HCT116 (cell line): ENCODE results near the gene MIS18A. TPM values are rescaled to one million over a fixed set of nuclear protein-coding genes. Genes with fewer than 3 reads are reported as not detected.

Source experiments
- ATAC-seq: fragments of 200-7000 bp; cut with Tn5 transposase; 2 replicates; pipeline ENCODE4 v1.9.1; 2020; ENCODE audit warnings: mild to moderate bottlenecking, moderate library complexity
- BruUV-seq: library from RNA; stranded (reverse); fragments of 400-500 nt; replicated peaks from 2 replicates; lab custom pipeline; 2021; lab: Mats Ljungman, UMichigan
- CTCF ChIA-PET: fragments of 300-600 bp; sonication (Branson Sonifier 250); formaldehyde crosslinking; loops from one replicate; lab custom pipeline; 2021; ENCODE audit warnings: antibody characterized with exemption; lab: Charles Lee
- POLR2A ChIA-PET: fragments of 300-600, 350-600 bp; sonication (Branson Sonifier 250); formaldehyde crosslinking; loops from one replicate; lab custom pipeline; 2021; ENCODE audit warnings: antibody characterized with exemption; lab: Charles Lee
- RAD21 ChIA-PET, 2 experiments: fragments of 300-600 bp; sonication (Branson Sonifier 250); formaldehyde crosslinking; loops; one replicate each; lab custom pipeline; 2023; ENCODE audit warnings: low total read pairs in 2 of 2; ENCODE audit not compliant: uncharacterized antibody in 2 of 2, unreplicated experiment in 2 of 2, low non-redundant PET in 1 of 2; lab: Charles Lee
- DNase-seq: peaks from one replicate; pipeline ENCODE4 v3.0.0-alpha.2; 2010; ENCODE audit warnings: low read depth, low spot score
- H2AFZ ChIP-seq: fragments of 200-600 bp; shearing (Covaris generic), sonication (generic); 2 replicates; pipeline ENCODE4 v1.6.1; 2017; ENCODE audit warnings: low read depth, mixed run types, mixed read lengths, antibody characterized with exemption, low read length; ENCODE audit not compliant: poor library complexity, severe bottlenecking
- H3K27ac ChIP-seq: 2 replicates; pipeline ENCODE4 v1.5.1; 2012; ENCODE audit warnings: low read depth, low read length
- H3K27me3 ChIP-seq: fragments of 200-600 bp; sonication (generic); 2 replicates; pipeline ENCODE4 v1.6.1; 2016; ENCODE audit warnings: mixed run types, low read length, mixed read lengths; ENCODE audit not compliant: insufficient read depth
- H3K36me3 ChIP-seq, 2 experiments: fragments of 200-500 bp in 1 of 2; fragments of 200-600 bp in 1 of 2; sonication (Bioruptor generic) in 1 of 2; sonication (generic) in 1 of 2; 2 replicates each; pipeline versions ENCODE4 v1.5.1 to v1.6.1; 2014 to 2016; ENCODE audit warnings: low read length in 2 of 2, inconsistent platforms in 1 of 2, mixed read lengths in 1 of 2, mixed run types in 1 of 2; ENCODE audit not compliant: insufficient read depth in 2 of 2, control insufficient read depth in 1 of 2
- H3K4me1 ChIP-seq, 2 experiments: fragments of 200-600 bp in 1 of 2; sonication (generic) in 1 of 2; 2 replicates each; pipeline versions ENCODE4 v1.5.1 to v1.6.1; 2012 to 2017; ENCODE audit warnings: low read length in 2 of 2, inconsistent platforms in 1 of 2, mild to moderate bottlenecking in 1 of 2, mixed read lengths in 1 of 2, mixed run types in 1 of 2, moderate library complexity in 1 of 2; ENCODE audit not compliant: insufficient read depth in 2 of 2, control insufficient read depth in 1 of 2
- H3K4me2 ChIP-seq: fragments of 200-600 bp; sonication (generic); 2 replicates; pipeline ENCODE4 v1.6.1; 2017; ENCODE audit warnings: mixed run types, low read length, mixed read lengths
- H3K4me3 ChIP-seq, 2 experiments: fragments of 200-600 bp in 1 of 2; sonication (generic) in 1 of 2; replicated peaks in 1 of 2; 2 replicates each; pipeline ENCODE4 v1.5.1; 2011 to 2016; ENCODE audit warnings: low read length in 2 of 2, control low read depth in 1 of 2, low read depth in 1 of 2, mild to moderate bottlenecking in 1 of 2, mixed read lengths in 1 of 2, mixed run types in 1 of 2
- H3K79me2 ChIP-seq: fragments of 200-600 bp; sonication (generic); 2 replicates; pipeline ENCODE4 v1.6.1; 2017; ENCODE audit warnings: mild to moderate bottlenecking, mixed run types, low read length, moderate library complexity, mixed read lengths; ENCODE audit not compliant: insufficient read depth
- H3K9ac ChIP-seq: fragments of 200-600 bp; sonication (generic); 2 replicates; pipeline ENCODE4 v1.6.1; 2016; ENCODE audit warnings: low read length, mixed read lengths
- H3K9me2 ChIP-seq: fragments of 200-600 bp; sonication (generic), shearing (Covaris generic); 2 replicates; pipeline ENCODE4 v1.6.1; 2017; ENCODE audit warnings: mixed run types, mild to moderate bottlenecking, moderate library complexity; ENCODE audit not compliant: insufficient read depth
- H3K9me3 ChIP-seq, 2 experiments: fragments of 200-500 bp in 1 of 2; fragments of 200-600 bp in 1 of 2; sonication (Bioruptor generic) in 1 of 2; sonication (generic) in 1 of 2; 2 replicates each; pipeline ENCODE4 v1.6.1; 2014 to 2017; ENCODE audit warnings: low read length in 2 of 2, mixed read lengths in 2 of 2, inconsistent platforms in 1 of 2, low read depth in 1 of 2, mild to moderate bottlenecking in 1 of 2, mixed run types in 1 of 2, moderate library complexity in 1 of 2; ENCODE audit not compliant: control insufficient read depth in 1 of 2, insufficient read depth in 1 of 2
- H4K20me1 ChIP-seq: fragments of 200-600 bp; sonication (generic), shearing (Covaris generic); 2 replicates; pipeline ENCODE4 v1.6.1; 2017; ENCODE audit warnings: mixed run types, mild to moderate bottlenecking, moderate library complexity; ENCODE audit not compliant: insufficient read depth
- CBX3 ChIP-seq: IDR thresholded peaks from 2 replicates; pipeline ENCODE4 v1.6.1; 2012; ENCODE audit warnings: low read depth
- EGR1 ChIP-seq: IDR thresholded peaks from 2 replicates; pipeline ENCODE4 v1.6.1; 2012; ENCODE audit warnings: low read depth
- ELF1 ChIP-seq: IDR thresholded peaks from 2 replicates; pipeline ENCODE4 v1.6.1; 2012; ENCODE audit warnings: low read depth, borderline replicate concordance
- EZH2 ChIP-seq: fragments of 200-600 bp; sonication (generic); IDR thresholded peaks from 2 replicates; pipeline ENCODE4 v1.6.1; 2017; ENCODE audit warnings: antibody characterized with exemption, mixed run types
- EZH2phosphoT487 ChIP-seq: fragments of 200-600 bp; IDR thresholded peaks from 2 replicates; pipeline ENCODE4 v1.6.1; 2018; ENCODE audit warnings: antibody characterized with exemption, borderline replicate concordance
- JUND ChIP-seq: IDR thresholded peaks from 2 replicates; pipeline ENCODE4 v1.6.1; 2012
- POLR2AphosphoS5 ChIP-seq: IDR thresholded peaks from 2 replicates; pipeline ENCODE4 v1.6.1; 2011; ENCODE audit warnings: mild to moderate bottlenecking, low read depth, low read length, moderate library complexity
- SIN3A ChIP-seq: IDR thresholded peaks from 2 replicates; pipeline ENCODE4 v1.6.1; 2012; ENCODE audit warnings: low read depth
- SP1 ChIP-seq: IDR thresholded peaks from 2 replicates; pipeline ENCODE4 v1.6.1; 2012; ENCODE audit warnings: low read depth
- SRF ChIP-seq: IDR thresholded peaks from 2 replicates; pipeline ENCODE4 v1.6.1; 2012; ENCODE audit warnings: low read depth
- TCF7L2 ChIP-seq: IDR thresholded peaks from 2 replicates; pipeline ENCODE4 v1.7.0; 2011; ENCODE audit warnings: borderline replicate concordance, inconsistent platforms; ENCODE audit not compliant: insufficient read depth, insufficient read length; ENCODE audit errors: extremely low read depth
- ZFX ChIP-seq: fragments of 450-650 bp; IDR thresholded peaks from 2 replicates; pipeline ENCODE4 v1.6.1; 2017
- intact Hi-C: fragments of 100-400 bp; cut with micrococcal nuclease; formaldehyde crosslinking; loops from 2 replicates; pipeline ENCODE4 v1.10.0; 2022
- total RNA-seq: library from RNA; stranded (reverse); gene quantifications from one replicate; pipeline ENCODE4 v1.2.1, GENCODE V29; 2021; ENCODE audit not compliant: unreplicated experiment
- TF ChIP-seq, protein P1 (sequence below): IDR thresholded peaks from 2 replicates; pipeline ENCODE4 v1.6.1; 2012
- TF ChIP-seq, protein P2 (sequence below): IDR thresholded peaks from 2 replicates; pipeline ENCODE4 v1.6.1; 2012
- TF ChIP-seq, protein P3 (sequence below), 3 experiments: fragments of 200-600 bp in 1 of 3; sonication (generic) in 1 of 3; IDR thresholded peaks in 2 of 3; conservative IDR thresholded peaks in 1 of 3; 2 replicates each; pipeline ENCODE4 v1.5.1; 2012 to 2017; ENCODE audit warnings: low read depth in 2 of 3, low read length in 2 of 3, antibody characterized with exemption in 1 of 3, borderline replicate concordance in 1 of 3, control low read depth in 1 of 3, mild to moderate bottlenecking in 1 of 3, mixed read lengths in 1 of 3, mixed run types in 1 of 3, moderate library complexity in 1 of 3; ENCODE audit not compliant: insufficient read depth in 1 of 3

The MIS18A gene
- total RNA-seq, 1 experiment from 2014 or later: 30.0 TPM

DNA sequence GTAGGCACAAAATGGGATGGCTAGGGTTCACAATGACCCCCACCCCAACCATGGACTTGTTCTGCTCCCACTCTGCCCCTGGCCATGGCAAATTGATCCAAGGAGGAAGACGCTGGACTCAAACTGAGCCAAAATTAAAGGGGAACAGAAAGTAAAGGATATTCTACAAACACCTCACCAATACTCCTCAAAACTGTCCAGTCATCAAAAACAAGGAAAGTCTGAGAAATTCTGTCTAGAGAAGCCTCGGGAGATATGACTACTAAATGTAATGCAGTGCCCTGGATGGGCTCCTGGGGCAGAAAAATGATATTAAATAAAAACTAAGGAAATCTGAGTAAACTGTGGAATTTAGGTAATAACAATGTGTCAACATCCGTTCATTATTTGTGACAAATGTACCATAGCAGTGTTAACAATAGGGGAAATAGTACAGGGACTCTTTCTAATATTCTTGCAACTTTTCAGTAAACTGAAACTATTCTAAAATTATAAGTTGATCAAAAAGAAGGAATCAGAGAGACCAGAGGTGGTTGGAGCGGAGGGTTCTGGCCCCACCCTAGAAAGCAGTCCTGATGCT is 45.0 kb downstream of the MIS18A start:
- no peaks in the 10 kb centered on the region for H3K4me1 ChIP-seq
- no peak overlapping the region for H2AFZ ChIP-seq
- H3K36me3 ChIP-seq: no peaks in the 10 kb centered on the region
- no peak overlapping the region for H3K4me2 ChIP-seq
- no TSS peak for BruUV-seq
- no peaks in the 10 kb centered on the region for H4K20me1 ChIP-seq
- intact Hi-C loops: no loop called here
- no peak overlapping the region for H3K9ac ChIP-seq
- no peaks in the 10 kb centered on the region for H3K9me2 ChIP-seq
- POLR2A ChIA-PET: no interaction called here
- no peaks in the 10 kb centered on the region for H3K79me2 ChIP-seq
- no peaks in the 10 kb centered on the region for H3K9me3 ChIP-seq
- no peak for DNase-seq
- H3K4me3 ChIP-seq: no peak overlapping the region
- no peak overlapping the region for H3K27ac ChIP-seq
- ATAC-seq: no peak
- RAD21 ChIA-PET: no interaction called here
- peaks cover 41% of the 10 kb centered on the region for H3K27me3 ChIP-seq
- TF ChIP-seq POLR2AphosphoS5 (no peak), SIN3A (no peak), ZFX (no peak), EZH2 (no peak), EGR1 (no peak), SP1 (no peak), CBX3 (no peak), JUND (no peak), TCF7L2 (no peak), ELF1 (no peak), SRF (no peak), EZH2phosphoT487 (no peak)
- TF ChIP-seq, protein P1, sequence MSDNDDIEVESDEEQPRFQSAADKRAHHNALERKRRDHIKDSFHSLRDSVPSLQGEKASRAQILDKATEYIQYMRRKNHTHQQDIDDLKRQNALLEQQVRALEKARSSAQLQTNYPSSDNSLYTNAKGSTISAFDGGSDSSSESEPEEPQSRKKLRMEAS: no peak
- TF ChIP-seq, protein P2, sequence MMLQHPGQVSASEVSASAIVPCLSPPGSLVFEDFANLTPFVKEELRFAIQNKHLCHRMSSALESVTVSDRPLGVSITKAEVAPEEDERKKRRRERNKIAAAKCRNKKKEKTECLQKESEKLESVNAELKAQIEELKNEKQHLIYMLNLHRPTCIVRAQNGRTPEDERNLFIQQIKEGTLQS: no peak
- TF ChIP-seq, protein P3, sequence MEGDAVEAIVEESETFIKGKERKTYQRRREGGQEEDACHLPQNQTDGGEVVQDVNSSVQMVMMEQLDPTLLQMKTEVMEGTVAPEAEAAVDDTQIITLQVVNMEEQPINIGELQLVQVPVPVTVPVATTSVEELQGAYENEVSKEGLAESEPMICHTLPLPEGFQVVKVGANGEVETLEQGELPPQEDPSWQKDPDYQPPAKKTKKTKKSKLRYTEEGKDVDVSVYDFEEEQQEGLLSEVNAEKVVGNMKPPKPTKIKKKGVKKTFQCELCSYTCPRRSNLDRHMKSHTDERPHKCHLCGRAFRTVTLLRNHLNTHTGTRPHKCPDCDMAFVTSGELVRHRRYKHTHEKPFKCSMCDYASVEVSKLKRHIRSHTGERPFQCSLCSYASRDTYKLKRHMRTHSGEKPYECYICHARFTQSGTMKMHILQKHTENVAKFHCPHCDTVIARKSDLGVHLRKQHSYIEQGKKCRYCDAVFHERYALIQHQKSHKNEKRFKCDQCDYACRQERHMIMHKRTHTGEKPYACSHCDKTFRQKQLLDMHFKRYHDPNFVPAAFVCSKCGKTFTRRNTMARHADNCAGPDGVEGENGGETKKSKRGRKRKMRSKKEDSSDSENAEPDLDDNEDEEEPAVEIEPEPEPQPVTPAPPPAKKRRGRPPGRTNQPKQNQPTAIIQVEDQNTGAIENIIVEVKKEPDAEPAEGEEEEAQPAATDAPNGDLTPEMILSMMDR (IDR thresholded peaks at IDR 0.05 in 2 of 3, conservative IDR thresholded peaks at IDR 0.05 in 1 of 3; ENCODE audit: borderline replicate concordance in 1 of 3, insufficient read depth in 1 of 3, low read depth in 2 of 3, low read length in 2 of 3): no peak
- CTCF ChIA-PET: no interaction called here
